T-cell (primary cell): ENCODE results near the gene STARD7. TPM values are rescaled to one million over a fixed set of nuclear protein-coding genes. Genes with fewer than 3 reads are reported as not detected.

Source experiments
- ATAC-seq, 4 experiments: fragments of 200-7000 bp in 3 of 4; fragments of 150-1000 bp in 1 of 4; cut with Tn5 transposase; replicated peaks in 1 of 4; 1 replicate in 3 of 4; 2 replicates in 1 of 4; pipeline ENCODE4 v1.10.0; 2021; ENCODE audit warnings: moderate library complexity in 3 of 4, mild to moderate bottlenecking in 2 of 4, moderate number of reproducible peaks in 1 of 4
- CTCF ChIA-PET, 2 donors: fragments of 300-600 bp; sonication (Branson Sonifier 250); formaldehyde crosslinking; loops; one replicate each; lab custom pipeline; 2022; ENCODE audit warnings: antibody characterized with exemption in 2 of 2; lab: Charles Lee
- POLR2A ChIA-PET, 2 donors: fragments of 300-600 bp; sonication (Branson Sonifier 250); formaldehyde crosslinking; loops; one replicate each; lab custom pipeline; 2022; ENCODE audit warnings: antibody characterized with exemption in 2 of 2; lab: Charles Lee
- DNase-seq, 35 experiments: peaks; one replicate each; pipeline versions ENCODE4 v3.0.0 to v3.0.0-alpha.2; 2013 to 2023
- H3K27ac ChIP-seq: one replicate; pipeline ENCODE4 v1.5.1; 2013; ENCODE audit warnings: low read length
- H3K27me3 ChIP-seq, 2 experiments: replicated peaks in 1 of 2; 1 replicate in 1 of 2; 2 replicates in 1 of 2; pipeline versions ENCODE4 v1.6.1 to v1.7.0; 2013; ENCODE audit warnings: low read length in 1 of 2, mixed read lengths in 1 of 2; ENCODE audit not compliant: control insufficient read depth in 2 of 2, insufficient read depth in 2 of 2; ENCODE audit errors: extremely low read depth in 1 of 2
- H3K36me3 ChIP-seq, 2 donors: 1 replicate in 1 of 2; 2 replicates in 1 of 2; pipeline versions ENCODE4 v1.6.1 to v1.7.0; 2013; ENCODE audit warnings: low read length in 1 of 2; ENCODE audit not compliant: control insufficient read depth in 2 of 2, insufficient read depth in 1 of 2; ENCODE audit errors: extremely low read depth in 1 of 2
- H3K4me1 ChIP-seq, 2 experiments: 1 replicate in 1 of 2; 2 replicates in 1 of 2; pipeline versions ENCODE4 v1.6.1 to v1.7.0; 2013; ENCODE audit warnings: low read length in 2 of 2, mixed read lengths in 1 of 2; ENCODE audit not compliant: insufficient read depth in 2 of 2, control insufficient read depth in 1 of 2; ENCODE audit errors: extremely low read depth in 1 of 2
- H3K4me3 ChIP-seq, 2 donors: 1 replicate in 1 of 2; 2 replicates in 1 of 2; pipeline versions ENCODE4 v1.5.1 to v1.7.0; 2013; ENCODE audit warnings: mild to moderate bottlenecking in 2 of 2, low read length in 1 of 2, moderate library complexity in 1 of 2; ENCODE audit not compliant: control insufficient read depth in 1 of 2; ENCODE audit errors: extremely low read depth in 1 of 2
- H3K9me3 ChIP-seq: 2 replicates; pipeline ENCODE4 v1.7.0; 2013
- H3K27ac Mint-ChIP-seq, 2 donors: one replicate each; pipeline ENCODE4 v1.8.0; 2020 to 2021; ENCODE audit warnings: mild to moderate bottlenecking in 2 of 2, mixed read lengths in 2 of 2
- H3K27me3 Mint-ChIP-seq, 2 donors: one replicate each; pipeline ENCODE4 v1.8.0; 2021 to 2022; ENCODE audit warnings: mixed read lengths in 2 of 2
- H3K36me3 Mint-ChIP-seq: one replicate; pipeline ENCODE4 v1.8.0; 2021; ENCODE audit warnings: mixed read lengths
- H3K4me1 Mint-ChIP-seq, 3 donors: one replicate each; pipeline ENCODE4 v1.8.0; 2020 to 2022; ENCODE audit warnings: mixed read lengths in 3 of 3, mild to moderate bottlenecking in 1 of 3
- H3K4me3 Mint-ChIP-seq, 3 donors: one replicate each; pipeline ENCODE4 v1.8.0; 2020 to 2022; ENCODE audit warnings: mild to moderate bottlenecking in 3 of 3, mixed read lengths in 3 of 3, moderate library complexity in 3 of 3
- H3K9me3 Mint-ChIP-seq, 3 donors: one replicate each; pipeline ENCODE4 v1.8.0; 2020 to 2022; ENCODE audit warnings: mixed read lengths in 3 of 3
- WGBS: methylation state at CpG from one replicate; pipeline ENCODE4 v1.1.5; 2013; ENCODE audit warnings: missing lambda C conversion rate; ENCODE audit not compliant: insufficient coverage; 5-methylcytosine and 5-hydroxymethylcytosine counted together
- total RNA-seq, 35 experiments: library from RNA in 6 of 35; stranded (reverse) in 6 of 35; fragments of 120-200 nt in 1 of 35; gene quantifications; one replicate each; pipeline versions ENCODE4 v1.2.1 to v1.2.4 and lab custom pipeline; 2013 to 2026

The STARD7 gene
- total RNA-seq, 5 donors from 2014 or later (not counting 1 experiment from before 2014, with no cell fraction given), result 65.0 to 95.3 (median 84.4) TPM

DNA sequence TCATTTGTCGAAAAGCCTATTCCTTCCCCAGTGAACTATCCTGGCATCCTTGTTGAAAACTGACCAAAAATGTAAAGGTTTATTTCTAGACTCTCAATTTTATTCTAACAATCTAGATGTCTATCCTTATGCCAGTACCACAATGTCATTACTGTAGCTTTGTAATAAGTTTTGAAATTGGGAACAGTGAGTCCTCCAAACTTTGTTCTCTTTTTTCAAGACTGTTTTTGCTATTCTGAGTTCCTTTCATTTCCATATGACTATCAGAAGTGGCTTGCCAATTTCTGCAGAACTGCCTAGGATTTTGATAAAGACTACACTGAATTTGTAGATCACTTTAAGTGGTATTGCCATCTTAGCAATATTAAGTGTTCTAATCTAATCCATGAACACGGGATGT is 9.7 kb downstream of the STARD7 start:
- ChIA-PET POLR2A (interaction anchor here in 1 of 2 donors (0.7 kb wide), 1 partner anchor 190 kb away, joined by 3 read pairs; no protein-coding TSS in a partner anchor), CTCF (interaction anchor here in 1 of 2 donors (1.5 kb wide), 1 partner anchor 25 kb away, joined by 3 read pairs; no protein-coding TSS in a partner anchor)
- peaks cover 12 to 30% of the 10 kb centered on the region in 2 experiments for H3K4me1 ChIP-seq
- peaks cover 56 to 71% (median 69%) of the 10 kb centered on the region in 3 donors for H3K4me1 Mint-ChIP-seq
- peaks cover 2 to 12% of the 10 kb centered on the region in 2 donors for H3K36me3 ChIP-seq
- no peaks in the 10 kb centered on the region for H3K9me3 ChIP-seq
- peaks cover 15% of the 10 kb centered on the region for H3K36me3 Mint-ChIP-seq
- DNase-seq (no peak), ATAC-seq (no peak)
- no peak overlapping the region for H3K4me3 Mint-ChIP-seq
- no peak overlapping the region for H3K27ac ChIP-seq
- H3K27me3 ChIP-seq, result no peaks in the 10 kb centered on the region
- no CpG with 5 or more reads among the region's 2 CpGs for WGBS
- H3K4me3 ChIP-seq, result no peak overlapping the region
- no peaks in the 10 kb centered on the region for H3K9me3 Mint-ChIP-seq
- peak overlapping the region in 1 of 2 donors; percentile 37 for H3K27ac Mint-ChIP-seq
- no peaks in the 10 kb centered on the region for H3K27me3 Mint-ChIP-seq

DNA sequence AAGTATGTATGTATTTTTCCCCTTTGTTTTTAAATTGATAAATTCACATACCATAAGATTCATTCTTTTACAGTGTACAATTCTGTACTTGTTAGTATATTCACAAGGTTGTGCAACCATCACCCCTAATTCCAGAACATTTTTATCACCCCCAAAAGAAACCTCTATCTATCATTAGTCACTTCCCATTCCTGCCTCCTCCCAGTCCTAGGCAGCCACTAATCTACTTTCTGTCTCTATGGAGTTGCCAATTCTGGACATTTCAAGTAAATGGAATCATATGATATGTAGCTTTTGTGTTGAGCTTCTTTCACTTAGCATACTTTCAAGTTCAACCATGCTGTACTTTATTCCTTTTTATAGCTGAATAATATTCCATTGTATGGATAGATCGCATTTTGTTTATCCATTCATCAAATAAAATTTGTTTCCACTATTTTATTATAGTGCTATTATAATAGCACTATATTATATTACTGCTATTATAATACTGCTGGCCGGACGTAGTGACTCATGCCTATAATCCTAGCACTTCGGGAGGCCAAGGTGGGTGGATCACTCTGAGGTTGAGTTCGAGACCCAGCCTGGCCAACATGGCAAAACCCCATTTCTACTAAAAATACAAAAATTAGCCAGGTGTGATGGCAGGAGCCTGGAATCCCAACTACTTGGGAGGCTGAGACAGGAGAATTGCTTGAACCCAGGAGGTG is 10.9 kb downstream of the STARD7 start:
- Histone ChIP-seq H3K27me3 (no peaks in the 10 kb centered on the region), H3K36me3 (peaks cover 4 to 23% of the 10 kb centered on the region in 2 donors), H3K4me1 (peaks cover 3 to 25% of the 10 kb centered on the region in 2 experiments), H3K27ac (no peak overlapping the region), H3K9me3 (no peaks in the 10 kb centered on the region), H3K4me3 (no peak overlapping the region)
- Mint-ChIP-seq H3K4me1 (peaks cover 49 to 69% (median 65%) of the 10 kb centered on the region in 3 donors), H3K27me3 (no peaks in the 10 kb centered on the region), H3K36me3 (peaks cover 27% of the 10 kb centered on the region), H3K4me3 (no peak overlapping the region), H3K9me3 (no peaks in the 10 kb centered on the region), H3K27ac (no peak overlapping the region)
- WGBS, result no CpG with 5 or more reads among the region's 5 CpGs
- CTCF ChIA-PET, result interaction anchor here in 1 of 2 donors (1.5 kb wide), 1 partner anchor 10 kb away, joined by 3 read pairs; the partner anchor contains the start of gene STARD7
- POLR2A ChIA-PET, result no interaction called here
- DNase-seq, result no peak
- no peak for ATAC-seq

DNA sequence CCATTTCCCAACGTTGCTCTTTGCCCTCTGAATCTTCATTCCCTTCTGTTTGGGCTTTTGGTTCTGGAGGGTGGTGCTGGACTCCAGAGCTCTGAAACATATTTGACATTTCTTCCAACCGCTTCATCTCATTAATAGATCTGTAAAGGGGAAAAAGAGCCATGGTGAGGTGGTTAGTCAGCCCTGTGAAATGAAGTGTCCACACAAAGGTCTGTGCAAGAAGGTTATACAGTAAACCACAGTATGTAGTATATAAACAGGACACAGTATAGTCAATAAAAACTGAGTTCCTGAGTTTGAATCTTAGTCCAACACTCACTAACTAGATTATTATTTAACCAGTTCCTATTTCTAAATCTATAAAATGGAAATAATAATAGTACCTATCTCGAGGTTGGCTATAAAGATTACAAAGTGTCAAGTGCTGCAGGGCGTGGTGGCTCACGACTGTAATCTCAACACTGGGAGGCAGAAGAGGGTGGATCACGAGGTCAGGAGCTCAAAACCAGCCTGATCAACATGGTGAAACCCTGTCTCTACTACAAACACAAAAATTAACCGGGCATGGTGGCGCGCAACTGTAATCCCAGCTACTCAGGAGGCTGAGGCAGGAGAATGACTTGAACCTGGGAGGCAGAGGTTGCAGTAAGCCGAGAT is 13.1 kb downstream of the STARD7 start:
- Histone ChIP-seq H3K4me3 (no peak overlapping the region), H3K4me1 (peaks cover 0 to 8% of the 10 kb centered on the region in 2 experiments), H3K9me3 (no peaks in the 10 kb centered on the region), H3K27me3 (no peaks in the 10 kb centered on the region), H3K27ac (no peak overlapping the region), H3K36me3 (peaks cover 14 to 44% of the 10 kb centered on the region in 2 donors)
- WGBS, result 100% methylated on average over 1 of the region's 10 CpGs
- POLR2A ChIA-PET, result no interaction called here
- H3K4me3 Mint-ChIP-seq, result no peak overlapping the region
- peaks cover 42% of the 10 kb centered on the region for H3K36me3 Mint-ChIP-seq
- no peaks in the 10 kb centered on the region for H3K27me3 Mint-ChIP-seq
- peaks cover 33 to 48% (median 45%) of the 10 kb centered on the region in 3 donors for H3K4me1 Mint-ChIP-seq
- CTCF ChIA-PET, result no interaction called here
- H3K9me3 Mint-ChIP-seq, result no peaks in the 10 kb centered on the region
- no peak for DNase-seq
- H3K27ac Mint-ChIP-seq, result no peak overlapping the region
- ATAC-seq, result no peak

DNA sequence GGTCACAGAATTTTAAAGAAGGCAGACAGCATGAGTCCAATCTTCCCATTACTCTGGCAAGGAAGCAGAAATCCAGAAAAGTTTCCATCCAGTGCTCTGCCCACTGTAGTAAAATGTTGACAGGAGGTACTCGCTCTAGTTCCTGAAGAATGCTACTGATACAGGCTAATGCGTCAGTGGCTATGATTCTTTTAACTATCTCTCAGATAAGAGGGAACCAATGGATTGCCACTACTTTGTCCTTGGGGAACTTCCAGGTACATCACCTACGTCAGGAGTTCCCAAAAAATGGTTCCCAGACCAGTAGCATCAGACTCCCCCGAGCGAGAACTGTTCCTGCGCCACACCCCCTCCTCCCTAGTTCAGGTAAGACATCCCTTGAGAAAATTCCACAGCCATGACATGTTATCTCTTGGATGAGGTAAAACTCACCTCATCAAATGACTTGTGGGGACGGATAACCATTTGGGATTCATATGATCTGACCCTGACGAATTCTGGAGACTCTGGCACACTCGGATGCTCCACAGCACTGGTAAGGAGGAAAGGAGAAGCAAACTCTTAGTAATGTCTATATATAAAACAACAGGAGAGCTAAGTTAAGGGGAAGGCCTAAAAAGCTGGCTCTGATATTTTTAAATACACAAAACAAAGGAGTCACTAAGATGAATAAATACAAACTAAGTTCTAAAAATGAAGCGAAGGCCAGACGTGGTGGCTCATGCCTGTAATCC is 16.5 kb downstream of the STARD7 start:
- DNase-seq, result no peak

DNA sequence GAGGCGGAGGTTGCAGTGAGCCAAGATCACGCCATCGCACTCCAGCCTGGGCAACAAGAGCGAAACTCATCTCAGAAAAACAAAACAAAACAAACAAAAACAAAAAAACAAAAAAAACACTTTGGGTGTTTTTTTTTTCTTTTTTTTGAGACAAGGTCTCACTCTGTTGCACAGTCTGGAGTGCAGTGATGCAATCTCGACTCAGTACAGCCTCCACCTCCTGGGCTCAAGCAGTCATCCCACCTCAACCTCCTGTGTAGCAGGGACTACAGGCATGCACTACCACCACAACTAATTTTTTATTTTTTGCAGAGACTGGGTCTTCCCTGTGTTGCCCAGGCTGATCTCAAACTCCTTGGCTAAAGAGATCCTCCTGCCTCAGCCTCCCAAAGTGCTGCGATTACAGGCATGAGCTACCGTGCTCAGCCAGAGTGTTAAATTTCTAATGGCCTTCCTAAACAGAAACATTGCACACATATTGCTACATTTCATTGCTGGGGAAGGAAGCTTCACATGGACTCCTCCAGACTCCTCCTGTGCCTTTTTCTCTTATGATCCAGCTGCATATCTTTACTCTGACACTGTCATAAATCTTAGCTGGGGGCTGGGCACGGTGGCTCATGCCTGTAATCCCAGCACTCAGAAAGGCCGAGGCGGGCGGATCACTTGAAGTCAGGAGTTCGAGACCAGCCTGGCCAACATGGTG is 19.7 kb downstream of the STARD7 start:
- H3K27me3 Mint-ChIP-seq, result no peaks in the 10 kb centered on the region
- H3K27ac ChIP-seq, result no peak overlapping the region
- H3K4me3 ChIP-seq, result no peak overlapping the region
- H3K36me3 Mint-ChIP-seq, result peaks cover 65% of the 10 kb centered on the region
- CTCF ChIA-PET, result interaction anchor here in 1 of 2 donors (0.6 kb wide), 2 partner anchors 64 to 221 kb away, joined by 4 to 7 read pairs; no protein-coding TSS in a partner anchor
- POLR2A ChIA-PET, result no interaction called here
- no peaks in the 10 kb centered on the region for H3K27me3 ChIP-seq
- 100% methylated on average over 6 of the region's 12 CpGs for WGBS
- DNase-seq (no peak), ATAC-seq (no peak)
- H3K9me3 Mint-ChIP-seq, result no peaks in the 10 kb centered on the region
- H3K4me1 ChIP-seq, result peaks cover 0 to 2% of the 10 kb centered on the region in 2 experiments
- H3K4me3 Mint-ChIP-seq, result no peak overlapping the region
- H3K4me1 Mint-ChIP-seq, result peaks cover 6 to 10% (median 8%) of the 10 kb centered on the region in 3 donors
- H3K27ac Mint-ChIP-seq, result no peak overlapping the region
- no peaks in the 10 kb centered on the region for H3K9me3 ChIP-seq
- H3K36me3 ChIP-seq, result peaks cover 16 to 88% of the 10 kb centered on the region in 2 donors

More for the DNA sequence above, 16.5 kb downstream of the STARD7 start:
- H3K4me1 Mint-ChIP-seq, result peaks cover 7 to 21% (median 19%) of the 10 kb centered on the region in 3 donors
- ChIA-PET POLR2A (no interaction called here), CTCF (no interaction called here)
- H3K4me3 ChIP-seq, result no peak overlapping the region
- H3K4me3 Mint-ChIP-seq, result no peak overlapping the region
- no peaks in the 10 kb centered on the region for H3K27me3 ChIP-seq
- peaks cover 14 to 69% of the 10 kb centered on the region in 2 donors for H3K36me3 ChIP-seq
- peaks cover 0 to 8% of the 10 kb centered on the region in 2 experiments for H3K4me1 ChIP-seq
- H3K9me3 Mint-ChIP-seq, result no peaks in the 10 kb centered on the region
- H3K9me3 ChIP-seq, result no peaks in the 10 kb centered on the region
- no peak for ATAC-seq
- no peak overlapping the region for H3K27ac ChIP-seq
- H3K27me3 Mint-ChIP-seq, result no peaks in the 10 kb centered on the region
- H3K27ac Mint-ChIP-seq, result no peak overlapping the region
- WGBS, result 100% methylated on average over 3 of the region's 11 CpGs
- H3K36me3 Mint-ChIP-seq, result peaks cover 47% of the 10 kb centered on the region
